IMR-90 (cell line): ENCODE results near the gene NRP2. TPM values are rescaled to one million over a fixed set of nuclear protein-coding genes. Genes with fewer than 3 reads are reported as not detected.

Source experiments
- ATAC-seq: fragments of 200-7000 bp; cut with Tn5 transposase; 2 replicates; pipeline ENCODE4 v1.9.1; 2020; ENCODE audit warnings: low read depth, mild to moderate bottlenecking, moderate library complexity
- BruUV-seq: library from RNA; stranded (reverse); fragments of 400-500 nt; replicated peaks from 2 replicates; lab custom pipeline; 2021; lab: Mats Ljungman, UMichigan
- CTCF ChIA-PET: fragments of 300-600 bp; formaldehyde crosslinking; extraction: SDS; loops from one replicate; lab custom pipeline; 2021; ENCODE audit warnings: antibody characterized with exemption; lab: Yijun Ruan, JAX
- POLR2A ChIA-PET: fragments of 300-600 bp; sonication (Branson Sonifier 250); formaldehyde crosslinking; loops from one replicate; lab custom pipeline; 2022; ENCODE audit warnings: antibody characterized with exemption; ENCODE audit not compliant: unreplicated experiment; lab: Charles Lee
- DNase-seq: peaks from one replicate; pipeline ENCODE4 v3.0.0; 2013
- H2AFZ ChIP-seq: replicated peaks from 2 replicates; pipeline ENCODE3; 2013; ENCODE audit warnings: low read length, mild to moderate bottlenecking; ENCODE audit not compliant: poor library complexity
- H2AK5ac ChIP-seq: 2 replicates; pipeline ENCODE4 v1.6.1; 2013; ENCODE audit warnings: low read depth, low read length, inconsistent platforms
- H2AK9ac ChIP-seq: replicated peaks from 2 replicates; pipeline ENCODE3; 2013; ENCODE audit warnings: mild to moderate bottlenecking, low read depth, low read length, moderate library complexity; ENCODE audit not compliant: poor library complexity
- H2BK120ac ChIP-seq: 2 replicates; pipeline ENCODE4 v1.6.1; 2013; ENCODE audit warnings: low read depth, low read length, inconsistent platforms
- H2BK15ac ChIP-seq: 3 replicates; pipeline ENCODE4 v1.6.1; 2013; ENCODE audit warnings: low read depth, low read length, inconsistent platforms
- H2BK20ac ChIP-seq: 2 replicates; pipeline ENCODE4 v1.6.1; 2013; ENCODE audit warnings: low read depth, mild to moderate bottlenecking, inconsistent platforms, low read length, moderate library complexity
- H2BK5ac ChIP-seq: 2 replicates; pipeline ENCODE4 v1.6.1; 2013; ENCODE audit warnings: mild to moderate bottlenecking, low read depth, low read length, inconsistent platforms; ENCODE audit not compliant: poor library complexity, severe bottlenecking
- H3K14ac ChIP-seq: replicated peaks from 2 replicates; pipeline ENCODE4 v1.6.1; 2013; ENCODE audit warnings: low read depth, low read length, inconsistent platforms
- H3K18ac ChIP-seq: 2 replicates; pipeline ENCODE4 v1.6.1; 2013; ENCODE audit warnings: low read depth, low read length, control low read depth
- H3K23ac ChIP-seq: 2 replicates; pipeline ENCODE4 v1.6.1; 2013; ENCODE audit warnings: low read depth, low read length, inconsistent platforms
- H3K27ac ChIP-seq: 2 replicates; pipeline ENCODE4 v1.5.1; 2013; ENCODE audit warnings: mild to moderate bottlenecking, control low read depth, low read length; ENCODE audit not compliant: insufficient read depth
- H3K27me3 ChIP-seq: 2 replicates; pipeline ENCODE4 v1.6.1; 2013; ENCODE audit warnings: low read length; ENCODE audit not compliant: control insufficient read depth, insufficient read depth
- H3K36me3 ChIP-seq: 2 replicates; pipeline ENCODE4 v1.6.1; 2013; ENCODE audit warnings: low read length, mixed read lengths; ENCODE audit not compliant: control insufficient read depth, insufficient read depth
- H3K4ac ChIP-seq: 2 replicates; pipeline ENCODE4 v1.6.1; 2013; ENCODE audit warnings: low read depth, low read length, inconsistent platforms
- H3K4me1 ChIP-seq: 2 replicates; pipeline ENCODE4 v1.6.1; 2013; ENCODE audit warnings: low read length, mixed read lengths; ENCODE audit not compliant: control insufficient read depth, insufficient read depth
- H3K4me2 ChIP-seq: 2 replicates; pipeline ENCODE4 v1.6.1; 2013; ENCODE audit warnings: low read depth, mild to moderate bottlenecking, control low read depth, low read length, moderate library complexity
- H3K4me3 ChIP-seq: 2 replicates; pipeline ENCODE4 v1.5.1; 2013; ENCODE audit warnings: low read depth, mild to moderate bottlenecking, control low read depth, low read length, moderate library complexity; ENCODE audit not compliant: insufficient read depth
- H3K56ac ChIP-seq: 2 replicates; pipeline ENCODE4 v1.6.1; 2013; ENCODE audit warnings: low read length, inconsistent platforms; ENCODE audit not compliant: insufficient read depth; ENCODE audit errors: extremely low read depth
- H3K79me1 ChIP-seq, 2 experiments: 2 replicates each; pipeline ENCODE4 v1.6.1; 2013; ENCODE audit warnings: low read length in 2 of 2, inconsistent platforms in 1 of 2, low read depth in 1 of 2
- H3K9ac ChIP-seq: 2 replicates; pipeline ENCODE4 v1.6.1; 2013; ENCODE audit warnings: low read depth, low read length, control low read depth
- H3K9me1 ChIP-seq: 2 replicates; pipeline ENCODE4 v1.6.1; 2013; ENCODE audit warnings: low read length, inconsistent platforms; ENCODE audit not compliant: insufficient read depth
- H3K9me3 ChIP-seq: 2 replicates; pipeline ENCODE4 v1.6.1; 2013; ENCODE audit warnings: low read length; ENCODE audit not compliant: control insufficient read depth, insufficient read depth
- H4K20me1 ChIP-seq: 2 replicates; pipeline ENCODE4 v1.6.1; 2013; ENCODE audit warnings: low read length, inconsistent platforms; ENCODE audit not compliant: insufficient read depth
- H4K5ac ChIP-seq: 2 replicates; pipeline ENCODE4 v1.6.1; 2013; ENCODE audit warnings: mild to moderate bottlenecking, low read depth, low read length, control low read depth
- H4K8ac ChIP-seq, 2 experiments: 2 replicates each; pipeline ENCODE4 v1.6.1; 2013; ENCODE audit warnings: low read depth in 2 of 2, low read length in 2 of 2, control low read depth in 1 of 2, inconsistent platforms in 1 of 2
- H4K91ac ChIP-seq: 2 replicates; pipeline ENCODE4 v1.6.1; 2013; ENCODE audit warnings: low read depth, low read length, inconsistent platforms; ENCODE audit not compliant: insufficient read depth
- BHLHE40 ChIP-seq: fragments of 150-350 bp; IDR thresholded peaks from 2 replicates; pipeline ENCODE4 v1.6.1; 2016; ENCODE audit warnings: mild to moderate bottlenecking, low read depth, low read length
- CEBPB ChIP-seq: IDR thresholded peaks from 2 replicates; pipeline ENCODE4 v1.6.1; 2012; ENCODE audit warnings: low read depth, low read length, improper control_type of control experiment
- CHD1 ChIP-seq: IDR thresholded peaks from 2 replicates; pipeline ENCODE4 v1.6.1; 2012; ENCODE audit warnings: low read depth, low read length, improper control_type of control experiment
- CTCF ChIP-seq: conservative IDR thresholded peaks from 2 replicates; pipeline ENCODE4 v1.5.1; 2012; ENCODE audit warnings: mild to moderate bottlenecking, low read depth, low read length, improper control_type of control experiment
- ELK1 ChIP-seq: fragments of 150-350 bp; IDR thresholded peaks from 2 replicates; pipeline ENCODE4 v1.6.1; 2016; ENCODE audit warnings: low read depth, mild to moderate bottlenecking, low read length, moderate library complexity, borderline replicate concordance
- FOS ChIP-seq: fragments of 150-350 bp; IDR thresholded peaks from 2 replicates; pipeline ENCODE4 v1.6.1; 2016; ENCODE audit warnings: low read depth, low read length
- MAFK ChIP-seq: IDR thresholded peaks from 2 replicates; pipeline ENCODE4 v1.6.1; 2012; ENCODE audit warnings: low read depth, low read length, improper control_type of control experiment
- MAZ ChIP-seq: IDR thresholded peaks from 2 replicates; pipeline ENCODE4 v1.6.1; 2012; ENCODE audit warnings: low read depth, mild to moderate bottlenecking, low read length, improper control_type of control experiment, moderate library complexity, borderline replicate concordance
- MXI1 ChIP-seq: IDR thresholded peaks from 2 replicates; pipeline ENCODE4 v1.6.1; 2012; ENCODE audit warnings: low read depth, mild to moderate bottlenecking, low read length, moderate library complexity, borderline replicate concordance
- NFE2L2 ChIP-seq: fragments of 150-350 bp; IDR thresholded peaks from 2 replicates; pipeline ENCODE4 v1.6.1; 2016; ENCODE audit warnings: low read depth, mild to moderate bottlenecking, low read length
- POLR2A ChIP-seq: IDR thresholded peaks from 2 replicates; pipeline ENCODE4 v1.6.1; 2012; ENCODE audit warnings: mild to moderate bottlenecking, low read depth, low read length
- RAD21 ChIP-seq: IDR thresholded peaks from 2 replicates; pipeline ENCODE4 v1.6.1; 2012; ENCODE audit warnings: low read length, improper control_type of control experiment
- RCOR1 ChIP-seq: IDR thresholded peaks from 2 replicates; pipeline ENCODE4 v1.6.1; 2012; ENCODE audit warnings: mild to moderate bottlenecking, low read length, improper control_type of control experiment; ENCODE audit not compliant: insufficient replicate concordance
- RFX5 ChIP-seq: IDR thresholded peaks from 2 replicates; pipeline ENCODE4 v1.8.0; 2012; ENCODE audit warnings: low read depth, mild to moderate bottlenecking, low read length, moderate library complexity
- SMC3 ChIP-seq: fragments of 150-350 bp; IDR thresholded peaks from 2 replicates; pipeline ENCODE4 v1.6.1; 2016; ENCODE audit warnings: low read depth, mild to moderate bottlenecking, antibody characterized with exemption, low read length, moderate library complexity
- USF2 ChIP-seq: fragments of 150-350 bp; IDR thresholded peaks from 2 replicates; pipeline ENCODE4 v1.6.1; 2017; ENCODE audit warnings: mild to moderate bottlenecking, antibody characterized with exemption, low read length, low read depth
- WGBS, 2 experiments: methylation state at CpG; one replicate each; pipeline versions ENCODE4 v1.1.5 to v1.1.7; 2013; ENCODE audit warnings: missing lambda C conversion rate in 2 of 2; ENCODE audit not compliant: insufficient read length in 1 of 2; ENCODE audit errors: extremely low coverage in 2 of 2; 5-methylcytosine and 5-hydroxymethylcytosine counted together
- dilution Hi-C: fragments of 300-500 bp; cut with HindIII; formaldehyde crosslinking; loops from one replicate; pipeline ENCODE4 v1.14.3; 2018; ENCODE audit warnings: low sequenced_read_pairs; ENCODE audit not compliant: unreplicated experiment
- in situ Hi-C: fragments of 300-500 bp; cut with MboI; formaldehyde crosslinking; loops from 3 replicates; pipeline ENCODE4 v1.14.3; 2019; ENCODE audit warnings: low sequenced_read_pairs, inconsistent platforms, mixed read lengths
- intact Hi-C: fragments of 100-400 bp; cut with micrococcal nuclease; formaldehyde crosslinking; loops from 2 replicates; pipeline ENCODE4 v1.10.0; 2022
- polyA plus RNA-seq, 3 experiments: library from polyadenylated mRNA; depleted of rRNA; stranded (reverse); fragments of >200 nt; gene quantifications; 2 replicates each; pipeline ENCODE4 v1.2.3, GENCODE V29; 2012; ENCODE audit warnings: low replicate concordance in 1 of 3
- total RNA-seq: library from RNA; depleted of rRNA; stranded (reverse); fragments of >200 nt; gene quantifications from 2 replicates; pipeline ENCODE4 v1.2.3, GENCODE V29; 2012

The NRP2 gene
- total and polyA plus RNA-seq, 2 of the 4 experiments (the other 2 are of a cell fraction) = 46.4 to 51.3 TPM

GRCh38 chr2:205701509-205701908 lies 19.2 kb downstream of the NRP2 start:
- Histone ChIP-seq H3K36me3 (peaks cover 20% of the 10 kb centered on the region), H4K5ac (no peak overlapping the region; the same call in 1 of the 2 replicates), H3K4ac (peak overlapping the region; percentile 82; the same call in 1 of the 2 replicates), H3K9me1 (peaks cover 45% of the 10 kb centered on the region), H3K9ac (no peak overlapping the region), H2AFZ (no peak overlapping the region), H3K18ac (peak overlapping the region; percentile 75; the same call in 1 of the 2 replicates), H3K56ac (peak overlapping the region; percentile 42; the same call in 1 of the 2 replicates), H2AK5ac (no peak overlapping the region), H3K27me3 (no peaks in the 10 kb centered on the region), H2BK5ac (peak overlapping the region; percentile 84), H2BK120ac (peak overlapping the region; percentile 85; the same call in 1 of the 2 replicates), H3K23ac (0 out of 2 replicates have a peak overlapping the region, but pooled peaks have one; percentile 55), H3K79me1 (peaks cover 34 to 73% of the 10 kb centered on the region in 2 experiments), H4K91ac (peak overlapping the region; percentile 67; the same call in 1 of the 2 replicates), H4K20me1 (no peaks in the 10 kb centered on the region), H2AK9ac (no peak overlapping the region), H2BK20ac (peak overlapping the region; percentile 86; the same call in 1 of the 2 replicates), H3K4me2 (no peak overlapping the region; the same call in 1 of the 2 replicates), H3K4me1 (peaks cover 54% of the 10 kb centered on the region), H4K8ac (peak overlapping the region; percentile 41 to 69; a peak in 2 of 4 replicates), H3K14ac (0 out of 2 replicates have a peak overlapping the region, but pooled peaks have one; percentile 56), H3K9me3 (no peaks in the 10 kb centered on the region), H3K27ac (peak overlapping the region; percentile 69), H3K4me3 (no peak overlapping the region), H2BK15ac (no peak overlapping the region; the same call in 2 of the 3 replicates)
- no TSS peak for BruUV-seq
- intact Hi-C loops (no loop called here), dilution Hi-C loops (no loop called here), in situ Hi-C loops (no loop called here)
- WGBS, 2 experiments = no CpG with 5 or more reads among the region's 1 CpG
- ATAC-seq = no peak
- ChIA-PET CTCF (no interaction called here), POLR2A (no interaction called here)
- DNase-seq = peak; percentile 80
- TF ChIP-seq POLR2A (no peak), MAFK (no peak), RCOR1 (no peak), SMC3 (no peak), CEBPB (no peak), RAD21 (no peak), BHLHE40 (no peak), RFX5 (no peak), ELK1 (no peak), MXI1 (no peak), NFE2L2 (no peak), CHD1 (no peak), MAZ (no peak), USF2 (no peak), FOS (no peak), CTCF (no peak)
